Activated naive CD4-positive, alpha-beta T cell treated with anti-CD3 and anti-CD28 coated beads for 36 hours (primary cell): ENCODE results near the gene WNT5B. TPM values are rescaled to one million over a fixed set of nuclear protein-coding genes. Genes with fewer than 3 reads are reported as not detected.

Experiments
- CTCF ChIA-PET: fragments of 350-600 bp; sonication (Branson Sonifier 250); formaldehyde crosslinking; loops from one replicate; lab custom pipeline; 2021; ENCODE audit warnings: antibody characterized with exemption; lab: Charles Lee
- DNase-seq: peaks from one replicate; pipeline ENCODE4 v3.0.0-alpha.2; 2020
- H3K27ac Mint-ChIP-seq: one replicate; pipeline ENCODE4 v1.8.0; 2021; ENCODE audit warnings: mild to moderate bottlenecking, mixed read lengths
- H3K27me3 Mint-ChIP-seq: one replicate; pipeline ENCODE4 v1.8.0; 2021; ENCODE audit warnings: low read depth, mixed read lengths
- H3K36me3 Mint-ChIP-seq: one replicate; pipeline ENCODE4 v1.8.0; 2021; ENCODE audit warnings: low read depth, mixed read lengths
- H3K4me1 Mint-ChIP-seq: one replicate; pipeline ENCODE4 v1.8.0; 2021; ENCODE audit warnings: low read depth, mixed read lengths
- H3K4me3 Mint-ChIP-seq: one replicate; pipeline ENCODE4 v1.8.0; 2021; ENCODE audit warnings: mild to moderate bottlenecking, moderate library complexity, mixed read lengths
- H3K9me3 Mint-ChIP-seq: one replicate; pipeline ENCODE4 v1.8.0; 2021; ENCODE audit warnings: mixed read lengths
- intact Hi-C: fragments of 100-400 bp; cut with micrococcal nuclease; formaldehyde crosslinking; loops from one replicate; pipeline ENCODE4 v1.15.1; 2023
- total RNA-seq, 2 experiments: library from RNA; stranded (reverse); gene quantifications; one replicate each; pipeline ENCODE4 v1.2.3, GENCODE V29; 2021

The WNT5B gene
- total RNA-seq, 2 experiments from 2014 or later = not detected

DNA sequence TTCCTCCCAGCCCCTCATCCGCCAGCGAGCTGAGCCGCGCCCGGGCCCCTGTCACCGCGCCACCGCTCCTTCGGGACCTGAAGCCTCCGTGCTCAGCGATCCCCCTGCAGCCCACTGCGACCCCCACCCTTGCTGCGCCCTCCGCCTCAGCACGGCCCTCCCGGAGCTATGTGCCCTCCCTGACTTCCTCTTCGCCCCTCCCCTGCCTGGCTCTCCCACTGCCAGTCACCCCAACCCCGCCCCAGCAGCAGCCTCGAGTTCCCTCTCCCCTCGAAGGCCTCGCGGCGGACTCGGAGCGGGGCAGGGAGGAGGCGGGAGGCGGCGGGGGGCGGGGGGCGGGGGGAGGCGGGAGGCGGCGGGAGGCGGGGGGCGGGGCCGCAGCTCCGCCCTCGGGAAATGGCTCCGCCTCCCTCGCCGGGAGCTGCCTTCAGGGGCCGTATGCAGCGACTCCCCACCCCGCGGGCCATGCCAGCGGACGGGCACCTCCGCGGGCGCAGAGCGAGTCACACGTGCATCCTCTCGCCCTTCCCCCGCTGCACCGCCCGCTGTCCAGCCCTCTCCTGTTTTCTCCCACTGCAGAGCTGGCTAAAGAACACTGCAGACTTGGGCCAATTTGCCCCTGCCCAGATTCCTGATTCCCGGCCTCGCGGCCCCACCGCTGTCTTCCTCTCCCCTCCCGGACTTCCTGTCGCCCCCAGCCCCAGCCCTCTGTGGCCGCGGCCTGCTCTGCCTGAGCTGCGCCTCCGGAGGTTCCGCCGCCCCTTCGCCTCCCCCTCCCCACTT is 32.7 kb downstream of the WNT5B start:
- peaks cover 1% of the 10 kb centered on the region for H3K36me3 Mint-ChIP-seq
- peaks cover 33% of the 10 kb centered on the region for H3K4me1 Mint-ChIP-seq
- CTCF ChIA-PET = interaction anchor here (0.7 to 2.6 kb wide), 5 partner anchors 9 to 278 kb away, joined by 3 to 14 read pairs (median 3); no protein-coding TSS in a partner anchor

DNA sequence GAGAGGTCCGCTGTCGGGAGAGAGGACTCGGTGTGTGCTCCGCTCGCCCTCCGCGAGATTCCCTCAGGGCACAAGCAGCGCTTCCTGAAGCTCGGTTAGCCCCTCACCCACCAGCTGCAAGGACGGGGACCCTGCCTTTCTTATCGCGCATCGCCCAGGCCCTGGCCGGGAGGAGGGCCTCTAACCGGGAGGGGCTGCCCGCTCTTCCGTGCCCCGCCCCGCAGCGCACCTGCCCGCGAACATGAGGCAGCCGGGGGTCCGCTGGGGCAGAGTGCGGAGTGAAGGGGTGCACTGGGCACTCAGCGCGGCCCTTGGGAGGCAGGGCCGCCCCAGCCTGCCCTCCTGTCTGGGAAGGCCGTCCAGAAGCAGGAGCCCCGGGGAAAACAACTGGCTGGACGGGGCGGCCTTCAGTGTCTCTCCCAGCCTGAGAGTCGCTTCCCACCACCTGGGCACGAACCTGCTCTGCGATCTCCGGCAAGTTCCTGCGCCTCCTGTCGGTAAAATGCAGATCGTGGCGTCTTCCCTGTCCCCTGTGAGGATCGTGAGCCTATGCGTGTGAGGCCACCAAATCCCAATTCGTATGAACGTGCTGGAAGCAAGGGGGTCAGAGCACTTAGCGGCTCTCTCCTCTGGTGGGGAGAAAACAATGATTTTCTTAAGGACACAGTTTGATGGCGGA is 33.9 kb downstream of the WNT5B start:
- H3K27me3 Mint-ChIP-seq = no peaks in the 10 kb centered on the region
- H3K27ac Mint-ChIP-seq = peak overlapping the region; percentile 75
- CTCF ChIA-PET = interaction anchor here (2.6 kb wide), 1 partner anchor 10 kb away, joined by 14 read pairs; no protein-coding TSS in a partner anchor
- peaks cover 1% of the 10 kb centered on the region for H3K36me3 Mint-ChIP-seq
- intact Hi-C loops = loop anchor here (1.0 kb wide), 1 partner anchor 27 kb away; no protein-coding TSS in a partner anchor
- peak overlapping the region; percentile 70 for H3K4me3 Mint-ChIP-seq
- DNase-seq = no peak
- no peaks in the 10 kb centered on the region for H3K9me3 Mint-ChIP-seq
- peaks cover 37% of the 10 kb centered on the region for H3K4me1 Mint-ChIP-seq

More for the DNA sequence above, 32.7 kb downstream of the WNT5B start:
- Mint-ChIP-seq H3K27ac (peak overlapping the region; percentile 61), H3K9me3 (no peaks in the 10 kb centered on the region), H3K4me3 (peak overlapping the region; percentile 71), H3K27me3 (no peaks in the 10 kb centered on the region)
- intact Hi-C loops = loop anchor here (1.0 kb wide), 1 partner anchor 29 kb away; no protein-coding TSS in a partner anchor
- DNase-seq = peak; percentile 88

DNA sequence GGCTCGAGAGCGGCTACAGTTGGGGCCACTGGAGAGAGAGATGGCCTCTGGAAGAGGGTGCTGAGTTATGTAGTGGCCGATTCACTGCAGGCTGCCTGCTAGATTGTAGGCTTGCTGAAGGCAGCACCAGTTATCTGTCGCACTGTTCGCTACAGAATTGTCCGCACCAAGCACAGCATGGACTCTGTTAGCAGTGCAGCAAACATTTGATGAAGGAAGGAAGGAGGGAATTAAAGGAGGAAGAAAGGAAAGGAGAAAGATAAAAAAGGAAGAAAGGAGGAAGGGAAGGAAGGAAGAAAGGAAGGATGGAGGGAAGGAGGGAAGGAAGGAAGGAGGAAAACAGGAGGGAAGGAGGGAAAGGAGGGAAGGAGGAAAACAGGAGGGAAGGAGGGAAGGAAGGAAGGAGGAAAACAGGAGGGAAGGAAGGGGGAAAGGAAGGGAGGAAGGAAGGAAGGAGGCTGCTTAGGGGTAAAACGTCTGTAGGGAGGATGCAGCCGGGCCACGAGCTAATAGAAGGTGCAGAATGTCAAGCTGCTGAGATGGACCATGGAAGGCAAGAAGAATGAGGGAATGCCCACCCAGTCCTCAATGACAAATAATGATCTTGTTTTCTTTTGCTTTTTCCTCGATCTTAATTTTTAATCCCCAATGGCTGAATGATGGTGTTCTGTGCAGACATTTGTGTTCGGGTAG is 34.6 kb downstream of the WNT5B start:
- CTCF ChIA-PET = interaction anchor here (1.5 kb wide), 1 partner anchor 29 kb away, joined by 4 read pairs; no protein-coding TSS in a partner anchor
- intact Hi-C loops = no loop called here
- DNase-seq = no peak
- Mint-ChIP-seq H3K9me3 (no peaks in the 10 kb centered on the region), H3K4me3 (peak overlapping the region; percentile 70), H3K27ac (no peak overlapping the region), H3K27me3 (no peaks in the 10 kb centered on the region), H3K36me3 (peaks cover 1% of the 10 kb centered on the region), H3K4me1 (peaks cover 41% of the 10 kb centered on the region)

DNA sequence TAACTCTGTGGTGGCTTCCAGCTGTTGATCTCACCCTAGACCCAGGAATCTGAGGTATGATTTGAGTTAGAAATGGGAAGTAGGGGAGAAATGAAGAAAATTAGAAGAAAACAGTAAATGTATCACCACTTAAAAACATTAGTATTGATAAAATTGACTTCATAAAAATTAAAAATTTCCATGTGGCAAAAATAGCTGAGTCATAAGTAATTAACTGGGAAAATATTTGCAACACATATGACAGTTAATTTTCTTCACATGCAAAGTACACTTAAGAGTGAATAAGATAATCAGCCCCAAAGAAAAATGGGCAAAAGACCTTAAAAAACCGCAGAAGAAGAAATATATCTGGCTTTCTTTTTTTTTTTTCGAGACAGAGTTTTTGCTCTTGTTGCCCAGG is 36.3 kb downstream of the WNT5B start:
- H3K9me3 Mint-ChIP-seq = no peaks in the 10 kb centered on the region
- DNase-seq = no peak
- H3K4me1 Mint-ChIP-seq = peaks cover 46% of the 10 kb centered on the region
- peaks cover 1% of the 10 kb centered on the region for H3K36me3 Mint-ChIP-seq
- intact Hi-C loops = no loop called here
- H3K4me3 Mint-ChIP-seq = no peak overlapping the region
- H3K27ac Mint-ChIP-seq = no peak overlapping the region
- no peaks in the 10 kb centered on the region for H3K27me3 Mint-ChIP-seq
- CTCF ChIA-PET = no interaction called here

DNA sequence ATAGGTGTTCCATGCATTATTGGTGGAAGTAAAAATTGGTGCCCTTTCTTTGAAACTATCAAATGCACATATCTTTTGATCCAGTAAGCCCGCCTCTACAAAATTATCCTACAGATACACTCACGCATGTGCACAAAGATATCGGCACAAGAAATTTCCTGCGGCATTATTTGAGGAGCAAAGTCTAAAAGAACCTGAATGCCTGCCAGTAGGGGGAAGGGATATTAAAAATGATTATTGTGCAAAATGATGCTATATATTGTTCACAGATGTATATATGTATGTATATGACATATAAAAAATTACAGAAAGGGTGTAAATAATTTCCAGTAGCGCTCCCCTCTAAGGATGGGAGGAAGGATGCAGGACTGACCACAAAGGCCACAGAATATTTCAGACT is 37.2 kb downstream of the WNT5B start:
- H3K4me3 Mint-ChIP-seq = no peak overlapping the region
- H3K9me3 Mint-ChIP-seq = no peaks in the 10 kb centered on the region
- DNase-seq = no peak
- CTCF ChIA-PET = no interaction called here
- no peaks in the 10 kb centered on the region for H3K27me3 Mint-ChIP-seq
- no peak overlapping the region for H3K27ac Mint-ChIP-seq
- peaks cover 1% of the 10 kb centered on the region for H3K36me3 Mint-ChIP-seq
- peaks cover 42% of the 10 kb centered on the region for H3K4me1 Mint-ChIP-seq
- intact Hi-C loops = no loop called here

DNA sequence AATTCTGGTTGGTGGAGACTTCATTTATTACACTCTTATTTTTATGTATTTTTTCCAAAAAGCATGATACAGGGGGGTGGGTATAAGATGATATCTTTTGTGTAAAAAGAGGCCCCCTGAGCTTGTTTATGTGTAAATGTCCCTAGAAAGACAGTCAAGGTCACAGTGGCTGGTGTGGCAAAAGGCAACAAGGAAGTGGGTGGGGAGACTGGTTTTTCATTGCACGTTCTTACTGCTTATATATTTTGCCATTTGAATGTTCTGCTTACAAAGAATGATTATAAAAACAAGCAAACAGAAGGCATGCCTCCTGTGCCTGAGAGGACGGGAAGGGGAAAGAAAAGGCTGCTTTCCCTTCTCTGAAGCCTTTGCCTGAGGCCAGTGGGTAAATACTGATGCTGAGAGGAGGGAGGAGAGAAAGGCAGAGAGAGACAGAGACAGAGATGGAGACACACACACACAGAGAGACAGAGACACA is 37.7 kb downstream of the WNT5B start:
- DNase-seq = no peak
- no peaks in the 10 kb centered on the region for H3K9me3 Mint-ChIP-seq
- CTCF ChIA-PET = interaction anchor here (1.0 kb wide), 1 partner anchor 126 kb away, joined by 3 read pairs; no protein-coding TSS in a partner anchor
- H3K4me3 Mint-ChIP-seq = no peak overlapping the region
- H3K27me3 Mint-ChIP-seq = no peaks in the 10 kb centered on the region
- H3K36me3 Mint-ChIP-seq = peaks cover 1% of the 10 kb centered on the region
- no peak overlapping the region for H3K27ac Mint-ChIP-seq
- intact Hi-C loops = no loop called here
- peaks cover 42% of the 10 kb centered on the region for H3K4me1 Mint-ChIP-seq

DNA sequence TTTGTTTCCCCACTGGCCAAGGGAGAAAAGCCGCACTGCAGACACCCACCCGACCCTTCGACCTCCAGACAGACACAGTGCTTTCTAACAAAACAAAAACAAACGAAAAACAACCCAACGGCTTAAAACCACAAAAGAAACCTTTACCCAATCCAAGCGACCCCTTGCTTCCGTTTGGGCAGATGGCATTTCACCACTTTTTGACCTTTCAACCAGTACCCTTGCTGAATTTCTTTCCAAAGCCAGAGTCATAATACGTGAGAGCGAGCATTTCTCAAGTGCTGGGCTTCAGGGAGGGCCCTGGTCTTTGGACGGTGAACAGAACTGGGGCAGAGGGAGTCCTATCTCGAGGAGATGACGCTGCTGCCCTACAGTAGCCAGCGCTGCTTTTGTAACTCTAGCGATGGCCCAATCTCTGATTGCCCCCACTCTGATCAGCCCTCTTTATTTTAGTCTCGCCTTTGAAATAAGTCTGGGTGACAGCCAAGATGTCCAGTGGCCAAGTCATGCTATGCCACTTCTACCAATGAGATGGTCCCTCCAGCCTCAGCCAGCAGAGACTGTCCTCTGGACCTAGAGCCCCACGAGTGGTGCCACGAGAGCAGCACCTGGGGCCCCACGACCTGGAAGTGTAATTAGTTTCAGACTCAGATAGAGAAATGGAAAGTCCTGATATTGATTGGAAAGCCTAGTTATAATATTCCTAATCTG is 40.0 kb downstream of the WNT5B start:
- intact Hi-C loops = no loop called here
- H3K4me1 Mint-ChIP-seq = peaks cover 30% of the 10 kb centered on the region
- peak overlapping the region; percentile 54 for H3K27ac Mint-ChIP-seq
- CTCF ChIA-PET = interaction anchor here (1.1 to 1.7 kb wide), 2 partner anchors 15 to 271 kb away, joined by 4 to 8 read pairs; no protein-coding TSS in a partner anchor
- H3K36me3 Mint-ChIP-seq = no peaks in the 10 kb centered on the region
- H3K9me3 Mint-ChIP-seq = no peaks in the 10 kb centered on the region
- H3K27me3 Mint-ChIP-seq = no peaks in the 10 kb centered on the region
- H3K4me3 Mint-ChIP-seq = no peak overlapping the region
- DNase-seq = no peak

DNA sequence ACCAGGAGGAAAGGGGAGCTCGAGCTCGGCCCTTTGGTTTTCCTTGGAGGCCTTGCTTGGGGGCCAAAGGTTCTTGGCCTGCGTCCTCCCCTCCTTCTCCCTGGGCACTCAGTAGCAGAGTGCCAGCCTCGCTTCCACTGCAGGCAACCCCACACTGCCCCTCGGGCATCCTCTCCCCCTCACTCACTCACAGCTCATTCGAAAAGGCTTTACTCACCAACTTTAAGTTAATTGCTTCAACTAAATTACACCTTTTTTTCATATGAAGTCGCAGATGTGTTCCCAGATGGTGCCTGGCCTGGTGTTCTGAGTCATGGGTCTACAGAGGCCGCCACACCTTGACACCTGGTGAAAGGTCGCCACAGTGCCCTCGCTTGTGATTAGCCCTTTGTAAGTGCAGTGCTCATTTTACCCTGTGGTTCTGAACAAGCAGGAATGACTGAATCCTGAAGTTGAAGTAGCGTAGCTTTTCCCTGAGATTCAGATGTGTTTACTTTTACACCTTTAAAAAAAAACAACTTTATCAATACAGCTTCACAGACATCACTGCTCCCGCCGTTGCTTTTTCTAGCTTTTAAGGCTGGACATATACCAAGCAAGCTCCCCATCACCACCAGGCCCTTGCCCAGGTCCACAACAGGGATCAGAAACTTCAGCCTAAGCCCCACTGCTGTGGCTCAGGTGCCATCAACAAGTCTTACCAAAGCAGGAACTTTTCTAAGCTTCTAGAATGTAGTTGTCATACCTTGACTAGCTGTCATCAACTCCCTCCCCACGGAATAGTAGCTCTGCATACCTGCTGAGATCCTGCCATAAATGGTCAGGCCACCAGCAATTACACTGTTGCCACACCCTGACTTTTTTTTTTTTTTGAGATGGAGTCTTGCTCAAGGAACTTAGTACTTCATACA is 41.6 kb downstream of the WNT5B start:
- CTCF ChIA-PET = interaction anchor here (0.6 to 1.7 kb wide), 6 partner anchors 18 to 835 kb away, joined by 3 to 8 read pairs (median 5); no protein-coding TSS in a partner anchor
- no peak overlapping the region for H3K27ac Mint-ChIP-seq
- H3K4me3 Mint-ChIP-seq = no peak overlapping the region
- no peaks in the 10 kb centered on the region for H3K27me3 Mint-ChIP-seq
- H3K9me3 Mint-ChIP-seq = no peaks in the 10 kb centered on the region
- peaks cover 21% of the 10 kb centered on the region for H3K4me1 Mint-ChIP-seq
- no peaks in the 10 kb centered on the region for H3K36me3 Mint-ChIP-seq
- no peak for DNase-seq
- intact Hi-C loops = no loop called here

DNA sequence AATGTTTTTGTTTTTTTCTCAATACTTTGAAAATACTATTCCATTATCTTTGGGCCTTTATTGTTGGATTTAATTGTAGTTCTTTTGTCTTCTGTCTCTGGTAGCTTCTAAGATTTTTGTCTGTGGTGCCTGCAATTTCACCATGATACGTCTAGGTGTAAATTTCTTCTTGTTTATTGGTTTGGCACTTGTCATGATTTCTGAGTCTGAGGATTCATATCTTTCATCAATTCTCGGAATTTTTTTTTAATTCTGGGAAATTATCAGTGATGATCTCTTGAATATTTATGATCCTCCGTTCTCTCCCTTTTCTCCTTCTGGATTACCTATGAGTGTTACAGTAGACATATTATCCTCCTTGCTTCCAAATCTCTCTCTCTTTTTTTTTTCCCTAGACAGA is 47.0 kb downstream of the WNT5B start:
- DNase-seq = no peak
- H3K27ac Mint-ChIP-seq = no peak overlapping the region
- no peaks in the 10 kb centered on the region for H3K27me3 Mint-ChIP-seq
- H3K4me3 Mint-ChIP-seq = no peak overlapping the region
- CTCF ChIA-PET = no interaction called here
- intact Hi-C loops = no loop called here
- no peaks in the 10 kb centered on the region for H3K9me3 Mint-ChIP-seq
- no peaks in the 10 kb centered on the region for H3K4me1 Mint-ChIP-seq
- H3K36me3 Mint-ChIP-seq = no peaks in the 10 kb centered on the region

DNA sequence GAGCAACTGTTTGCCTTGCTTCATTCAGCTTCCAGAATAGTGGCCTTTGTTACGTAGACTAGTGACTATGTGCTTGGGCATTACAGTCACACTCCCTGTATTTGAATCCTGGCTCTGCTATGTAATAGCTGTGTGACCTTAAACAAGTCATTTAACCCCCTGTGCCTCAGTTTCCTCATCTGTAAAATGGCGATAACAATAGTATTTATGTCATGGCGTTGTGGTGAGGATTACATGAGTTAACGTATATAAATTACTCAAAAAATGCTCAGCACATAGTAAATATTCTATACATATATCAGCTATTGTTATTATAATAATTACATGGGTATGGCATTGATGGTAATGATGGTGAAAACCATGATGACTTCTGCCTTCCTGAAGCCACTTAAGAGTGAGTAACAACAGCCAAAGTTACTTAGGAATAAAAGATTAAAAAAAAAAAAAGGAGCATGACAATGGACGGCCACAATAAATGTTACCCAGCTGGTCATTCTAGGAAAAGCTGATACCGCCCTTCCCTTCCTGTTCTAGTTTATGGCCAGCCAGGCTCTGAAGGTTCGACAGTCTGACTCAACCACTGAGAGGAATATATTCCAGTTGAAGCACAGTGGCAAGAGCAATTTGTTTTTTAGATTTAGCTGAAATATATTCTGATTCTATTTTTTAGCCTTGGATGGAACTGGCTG is 51.9 kb downstream of the WNT5B start:
- DNase-seq = no peak
- CTCF ChIA-PET = interaction anchor here (0.9 to 1.5 kb wide), 3 partner anchors 28 to 259 kb away, joined by 3 to 8 read pairs (median 5); no protein-coding TSS in a partner anchor
- no peak overlapping the region for H3K27ac Mint-ChIP-seq
- intact Hi-C loops = no loop called here
- H3K9me3 Mint-ChIP-seq = no peaks in the 10 kb centered on the region
- H3K36me3 Mint-ChIP-seq = no peaks in the 10 kb centered on the region
- no peaks in the 10 kb centered on the region for H3K4me1 Mint-ChIP-seq
- no peaks in the 10 kb centered on the region for H3K27me3 Mint-ChIP-seq
- no peak overlapping the region for H3K4me3 Mint-ChIP-seq
